H9 (cell line): ENCODE measurements around the gene ROBO2. TPM values are rescaled to one million over a fixed set of nuclear protein-coding genes. Genes with fewer than 3 reads are reported as not detected.

Experiments used
- DNase-seq: peaks from one replicate; pipeline ENCODE4 v3.0.0-alpha.2; 2017
- H2AFZ ChIP-seq: one replicate; pipeline ENCODE4 v1.6.1; 2013; ENCODE audit warnings: mild to moderate bottlenecking, low read length, control low read depth, moderate library complexity
- H2AK5ac ChIP-seq: 2 replicates; pipeline ENCODE4 v1.6.1; 2013; ENCODE audit warnings: low read length, control low read depth, mixed read lengths; ENCODE audit not compliant: insufficient read length
- H2BK120ac ChIP-seq: one replicate; pipeline ENCODE4 v1.6.1; 2013; ENCODE audit warnings: low read depth, mild to moderate bottlenecking, low read length, control low read depth, inconsistent platforms; ENCODE audit not compliant: poor library complexity, severe bottlenecking
- H2BK12ac ChIP-seq: 2 replicates; pipeline ENCODE4 v1.6.1; 2013; ENCODE audit warnings: low read length, control low read depth, mixed read lengths, low read depth; ENCODE audit not compliant: insufficient read length
- H2BK15ac ChIP-seq: 2 replicates; pipeline ENCODE4 v1.6.1; 2013; ENCODE audit warnings: low read depth, low read length, control low read depth
- H2BK20ac ChIP-seq: one replicate; pipeline ENCODE4 v1.6.1; 2013; ENCODE audit warnings: low read depth, mild to moderate bottlenecking, low read length, control low read depth, inconsistent platforms; ENCODE audit not compliant: poor library complexity, severe bottlenecking
- H2BK5ac ChIP-seq: 2 replicates; pipeline ENCODE4 v1.6.1; 2013; ENCODE audit warnings: low read length, control low read depth, mixed read lengths; ENCODE audit not compliant: insufficient read length
- H3K14ac ChIP-seq: 2 replicates; pipeline ENCODE4 v1.6.1; 2013; ENCODE audit warnings: low read length, control low read depth; ENCODE audit not compliant: insufficient read depth
- H3K18ac ChIP-seq: 2 replicates; pipeline ENCODE4 v1.6.1; 2013; ENCODE audit warnings: low read depth, mild to moderate bottlenecking, mixed read lengths, low read length, control low read depth; ENCODE audit not compliant: insufficient read length
- H3K23ac ChIP-seq: 2 replicates; pipeline ENCODE4 v1.6.1; 2013; ENCODE audit warnings: low read length, control low read depth, mixed read lengths, low read depth; ENCODE audit not compliant: insufficient read length
- H3K23me2 ChIP-seq: 2 replicates; pipeline ENCODE4 v1.6.1; 2013; ENCODE audit warnings: low read depth, mild to moderate bottlenecking, mixed read lengths, low read length, control low read depth; ENCODE audit not compliant: insufficient read length, poor library complexity, severe bottlenecking
- H3K27ac ChIP-seq: 2 replicates; pipeline ENCODE4 v1.5.1; 2013; ENCODE audit warnings: low read length, control low read depth, mixed read lengths, low read depth; ENCODE audit not compliant: insufficient read length
- H3K27me3 ChIP-seq: 2 replicates; pipeline ENCODE4 v1.6.1; 2013; ENCODE audit warnings: low read length, control low read depth, inconsistent platforms; ENCODE audit not compliant: insufficient read depth
- H3K4ac ChIP-seq: 2 replicates; pipeline ENCODE4 v1.6.1; 2013; ENCODE audit warnings: low read depth, mild to moderate bottlenecking, control low read depth, inconsistent platforms, low read length, moderate library complexity
- H3K4me1 ChIP-seq: 2 replicates; pipeline ENCODE4 v1.6.1; 2013; ENCODE audit warnings: low read length, control low read depth, inconsistent platforms; ENCODE audit not compliant: insufficient read depth
- H3K4me2 ChIP-seq: 2 replicates; pipeline ENCODE4 v1.6.1; 2013; ENCODE audit warnings: low read length, control low read depth, mixed read lengths; ENCODE audit not compliant: insufficient read length, insufficient read depth
- H3K56ac ChIP-seq: 2 replicates; pipeline ENCODE4 v1.6.1; 2013; ENCODE audit warnings: low read depth, mild to moderate bottlenecking, mixed read lengths, low read length, control low read depth; ENCODE audit not compliant: insufficient read length
- H3K79me1 ChIP-seq: 2 replicates; pipeline ENCODE4 v1.6.1; 2013; ENCODE audit warnings: low read depth, mild to moderate bottlenecking, moderate library complexity, low read length, control low read depth, inconsistent platforms; ENCODE audit not compliant: insufficient read depth, poor library complexity, severe bottlenecking
- H3K79me2 ChIP-seq: 2 replicates; pipeline ENCODE4 v1.6.1; 2013; ENCODE audit warnings: low read length, control low read depth, inconsistent platforms; ENCODE audit not compliant: insufficient read depth
- H3K9ac ChIP-seq: 2 replicates; pipeline ENCODE4 v1.6.1; 2013; ENCODE audit warnings: low read length, control low read depth, mixed read lengths; ENCODE audit not compliant: insufficient read length; ENCODE audit errors: extremely low read depth
- H3K9me3 ChIP-seq: one replicate; pipeline ENCODE4 v1.6.1; 2013; ENCODE audit warnings: low read depth, low read length, inconsistent platforms; ENCODE audit not compliant: control insufficient read depth
- H3T11ph ChIP-seq: one replicate; pipeline ENCODE4 v1.6.1; 2013; ENCODE audit warnings: mild to moderate bottlenecking, low read length, control low read depth, inconsistent platforms
- H4K20me1 ChIP-seq: one replicate; pipeline ENCODE4 v1.6.1; 2013; ENCODE audit not compliant: control insufficient read depth, insufficient read length, insufficient read depth
- H4K5ac ChIP-seq: 2 replicates; pipeline ENCODE4 v1.6.1; 2013; ENCODE audit warnings: low read depth, mild to moderate bottlenecking, mixed read lengths, low read length, control low read depth; ENCODE audit not compliant: insufficient read length
- H4K8ac ChIP-seq: replicated peaks from 2 replicates; pipeline ENCODE4 v1.6.1; 2013; ENCODE audit warnings: low read length, control low read depth, mixed read lengths, low read depth; ENCODE audit not compliant: insufficient read length
- H4K91ac ChIP-seq: 2 replicates; pipeline ENCODE4 v1.6.1; 2013; ENCODE audit warnings: low read depth, mild to moderate bottlenecking, moderate library complexity, mixed read lengths, low read length, control low read depth; ENCODE audit not compliant: insufficient read length
- H3K27ac Mint-ChIP-seq, 3 experiments: 2 replicates in 2 of 3; 3 replicates in 1 of 3; pipeline ENCODE4 v1.8.0; 2020 to 2021; ENCODE audit warnings: mixed read lengths in 3 of 3, mild to moderate bottlenecking in 1 of 3, moderate library complexity in 1 of 3
- H3K27me3 Mint-ChIP-seq: 2 replicates; pipeline ENCODE4 v1.8.0; 2021; ENCODE audit warnings: low read depth, mild to moderate bottlenecking, moderate library complexity, mixed read lengths
- H3K36me3 Mint-ChIP-seq, 3 experiments: 2 replicates in 2 of 3; 3 replicates in 1 of 3; pipeline ENCODE4 v1.8.0; 2020 to 2021; ENCODE audit warnings: low read depth in 3 of 3, mixed read lengths in 3 of 3; ENCODE audit not compliant: insufficient read depth in 1 of 3
- H3K4me1 Mint-ChIP-seq, 2 experiments: 2 replicates each; pipeline ENCODE4 v1.8.0; 2020; ENCODE audit warnings: mixed read lengths in 2 of 2
- H3K4me3 Mint-ChIP-seq, 2 experiments: 2 replicates in 1 of 2; 3 replicates in 1 of 2; pipeline ENCODE4 v1.8.0; 2020 to 2021; ENCODE audit warnings: mild to moderate bottlenecking in 2 of 2, mixed read lengths in 2 of 2, moderate library complexity in 1 of 2
- H3K9me3 Mint-ChIP-seq, 2 experiments: 2 replicates in 1 of 2; 3 replicates in 1 of 2; pipeline ENCODE4 v1.8.0; 2020; ENCODE audit warnings: mild to moderate bottlenecking in 2 of 2, mixed read lengths in 2 of 2, moderate library complexity in 1 of 2
- CTCF ChIP-seq: fragments of 200-600 bp; sonication (generic); conservative IDR thresholded peaks from 3 replicates; pipeline ENCODE4 v1.8.0; 2021; ENCODE audit warnings: antibody characterized with exemption, mild to moderate bottlenecking
- WGBS: extraction: QIAGEN DNeasy Blood & Tissue Kit; methylation state at CpG from one replicate; pipeline ENCODE4 v1.1.7; 2013; ENCODE audit warnings: missing lambda C conversion rate, low lambda C conversion rate, mixed read lengths; ENCODE audit not compliant: insufficient read length; ENCODE audit errors: extremely low coverage; 5-methylcytosine and 5-hydroxymethylcytosine counted together
- total RNA-seq: library from RNA; stranded (reverse); gene quantifications from 2 replicates; pipeline ENCODE4 v1.2.1, GENCODE V29; 2021

The ROBO2 gene
- total RNA-seq, 1 experiment from 2014 or later: 2.3 TPM

- Histone ChIP-seq H4K5ac (no peak overlapping the region), H3K14ac (no peak overlapping the region), H2AK5ac (no peak overlapping the region), H3K4me1 (peaks cover 3% of the 10 kb centered on the region; the same call in 1 of the 2 replicates), H3K56ac (no peak overlapping the region), H3K23me2 (no peaks in the 10 kb centered on the region), H3K23ac (no peak overlapping the region), H3K4ac (no peak overlapping the region), H4K20me1 (no peaks in the 10 kb centered on the region), H2BK20ac (no peak overlapping the region), H3K27me3 (no peaks in the 10 kb centered on the region), H2BK12ac (no peak overlapping the region), H3K9me3 (no peaks in the 10 kb centered on the region), H3K18ac (no peak overlapping the region), H2AFZ (no peak overlapping the region), H3K79me2 (no peaks in the 10 kb centered on the region), H3T11ph (no peak overlapping the region), H2BK5ac (no peak overlapping the region), H2BK120ac (no peak overlapping the region), H3K79me1 (no peaks in the 10 kb centered on the region), H3K4me2 (no peak overlapping the region), H4K8ac (no peak overlapping the region), H3K27ac (no peak overlapping the region), H2BK15ac (no peak overlapping the region), H3K9ac (no peak overlapping the region), H4K91ac (no peak overlapping the region)
- WGBS: no CpG with 5 or more reads among the region's 1 CpG
- 0 out of 4 replicates have a peak, but pooled peaks cover 0 to 4% of the 10 kb centered on the region in 2 experiments for H3K4me1 Mint-ChIP-seq
- H3K27me3 Mint-ChIP-seq: no peaks in the 10 kb centered on the region
- H3K9me3 Mint-ChIP-seq: no peaks in the 10 kb centered on the region
- H3K36me3 Mint-ChIP-seq: 0 out of 7 replicates have a peak, but pooled peaks cover 0 to 1% (median 0%) of the 10 kb centered on the region in 3 experiments
- H3K4me3 Mint-ChIP-seq: no peak overlapping the region
- no peak for TF ChIP-seq CTCF
- DNase-seq: no peak
- H3K27ac Mint-ChIP-seq: no peak overlapping the region; a peak in 1 of 7 replicates
Observed at GRCh38 chr3:77456906-77457305, 417.0 kb downstream of the ROBO2 start.
